ENCODE measurements around the gene PSD4. TPM values are rescaled to one million over a fixed set of nuclear protein-coding genes. Genes with fewer than 3 reads are reported as not detected.

Gene PSD4
- total RNA-seq, 1 experiment from 2014 or later: 12.6 TPM

DNA sequence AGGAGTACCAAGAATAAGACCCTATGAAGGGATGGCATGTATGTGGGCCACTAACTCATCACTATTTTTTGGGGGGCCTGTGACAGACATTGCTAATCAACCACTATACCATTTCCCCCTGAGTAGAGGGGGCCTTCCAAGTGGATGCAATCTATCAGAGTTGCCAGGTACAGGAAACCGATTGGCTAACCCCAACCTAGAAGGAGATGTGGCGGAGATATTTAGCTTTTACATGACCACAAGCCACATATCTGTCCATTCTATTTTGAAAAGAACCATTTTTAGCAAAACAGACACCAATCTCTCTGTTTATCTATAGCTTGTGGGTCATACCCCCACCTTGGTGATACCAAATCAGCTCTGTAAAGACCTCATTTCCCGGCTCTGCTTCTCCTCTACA lies 53.9 kb downstream of the PSD4 start:
- ChIA-PET CTCF (no interaction called here), RAD21 (ENCODE audit: low non-redundant PET in 1 of 2, low total read pairs in 2 of 2, uncharacterized antibody in 2 of 2, unreplicated experiment in 2 of 2) (no interaction called here), POLR2A (no interaction called here)
- Histone ChIP-seq H3K27me3 (ENCODE audit: insufficient read depth, low read length) (no peaks in the 10 kb centered on the region), H3K4me3 (replicated peaks in 1 of 2; ENCODE audit: low read depth in 1 of 2, low read length in 2 of 2) (no peak overlapping the region), H3K4me1 (ENCODE audit: control insufficient read depth in 1 of 2, insufficient read depth in 2 of 2, low read length in 2 of 2) (no peaks in the 10 kb centered on the region; a peak in 1 of 4 replicates), H3K36me3 (ENCODE audit: control insufficient read depth in 1 of 2, insufficient read depth in 2 of 2, low read length in 2 of 2) (no peaks in the 10 kb centered on the region), H3K4me2 (ENCODE audit: low read length) (no peak overlapping the region), H3K9me2 (ENCODE audit: insufficient read depth) (peaks cover 4% of the 10 kb centered on the region; the same call in 1 of the 2 replicates), H3K9me3 (ENCODE audit: control insufficient read depth in 1 of 2, insufficient read depth in 1 of 2, low read depth in 1 of 2, low read length in 2 of 2) (no peaks in the 10 kb centered on the region), H3K9ac (ENCODE audit: low read length) (no peak overlapping the region), H2AFZ (ENCODE audit: low read depth, low read length, poor library complexity, severe bottlenecking) (no peak overlapping the region), H3K79me2 (ENCODE audit: insufficient read depth, low read length) (no peaks in the 10 kb centered on the region), H4K20me1 (ENCODE audit: insufficient read depth) (no peaks in the 10 kb centered on the region), H3K27ac (ENCODE audit: low read depth, low read length) (no peak overlapping the region)
- DNase-seq (ENCODE audit: low read depth, low spot score) (no peak), ATAC-seq (no peak)
- intact Hi-C loops (cut with micrococcal nuclease): no loop called here
- no TSS peak for BruUV-seq (replicated peaks)
- TF ChIP-seq, protein P1, sequence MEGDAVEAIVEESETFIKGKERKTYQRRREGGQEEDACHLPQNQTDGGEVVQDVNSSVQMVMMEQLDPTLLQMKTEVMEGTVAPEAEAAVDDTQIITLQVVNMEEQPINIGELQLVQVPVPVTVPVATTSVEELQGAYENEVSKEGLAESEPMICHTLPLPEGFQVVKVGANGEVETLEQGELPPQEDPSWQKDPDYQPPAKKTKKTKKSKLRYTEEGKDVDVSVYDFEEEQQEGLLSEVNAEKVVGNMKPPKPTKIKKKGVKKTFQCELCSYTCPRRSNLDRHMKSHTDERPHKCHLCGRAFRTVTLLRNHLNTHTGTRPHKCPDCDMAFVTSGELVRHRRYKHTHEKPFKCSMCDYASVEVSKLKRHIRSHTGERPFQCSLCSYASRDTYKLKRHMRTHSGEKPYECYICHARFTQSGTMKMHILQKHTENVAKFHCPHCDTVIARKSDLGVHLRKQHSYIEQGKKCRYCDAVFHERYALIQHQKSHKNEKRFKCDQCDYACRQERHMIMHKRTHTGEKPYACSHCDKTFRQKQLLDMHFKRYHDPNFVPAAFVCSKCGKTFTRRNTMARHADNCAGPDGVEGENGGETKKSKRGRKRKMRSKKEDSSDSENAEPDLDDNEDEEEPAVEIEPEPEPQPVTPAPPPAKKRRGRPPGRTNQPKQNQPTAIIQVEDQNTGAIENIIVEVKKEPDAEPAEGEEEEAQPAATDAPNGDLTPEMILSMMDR (IDR thresholded peaks at IDR 0.05 in 2 of 3, conservative IDR thresholded peaks at IDR 0.05 in 1 of 3; ENCODE audit: borderline replicate concordance in 1 of 3, insufficient read depth in 1 of 3, low read depth in 2 of 3, low read length in 2 of 3): no peak
- no peak for TF ChIP-seq SRF (IDR thresholded peaks at IDR 0.05; ENCODE audit: low read depth)
- TF ChIP-seq ZFX (IDR thresholded peaks at IDR 0.05): no peak
- no peak for TF ChIP-seq TCF7L2 (IDR thresholded peaks at IDR 0.05; ENCODE audit: borderline replicate concordance, extremely low read depth, insufficient read depth, insufficient read length)
- no peak for TF ChIP-seq YY1 (IDR thresholded peaks at IDR 0.05; ENCODE audit: extremely low read depth, insufficient replicate concordance, low read depth, low read length)
- no peak for TF ChIP-seq SP1 (IDR thresholded peaks at IDR 0.05; ENCODE audit: low read depth)
- no peak for TF ChIP-seq SIN3A (IDR thresholded peaks at IDR 0.05; ENCODE audit: low read depth)
- no peak for TF ChIP-seq ELF1 (IDR thresholded peaks at IDR 0.05; ENCODE audit: borderline replicate concordance, low read depth)
- TF ChIP-seq, protein P2, sequence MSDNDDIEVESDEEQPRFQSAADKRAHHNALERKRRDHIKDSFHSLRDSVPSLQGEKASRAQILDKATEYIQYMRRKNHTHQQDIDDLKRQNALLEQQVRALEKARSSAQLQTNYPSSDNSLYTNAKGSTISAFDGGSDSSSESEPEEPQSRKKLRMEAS (IDR thresholded peaks at IDR 0.05): no peak
- TF ChIP-seq CBX3 (IDR thresholded peaks at IDR 0.05; ENCODE audit: low read depth): no peak
- no peak for TF ChIP-seq CEBPB (IDR thresholded peaks at IDR 0.05; ENCODE audit: low read depth)
- TF ChIP-seq POLR2A (IDR thresholded peaks at IDR 0.05; ENCODE audit: borderline replicate concordance, extremely low read depth, insufficient read depth, insufficient read length): no peak
- TF ChIP-seq EZH2 (IDR thresholded peaks at IDR 0.05): no peak
- TF ChIP-seq ZNF274 (IDR thresholded peaks at IDR 0.05; ENCODE audit: low read depth, low read length): no peak
- no peak for TF ChIP-seq EZH2phosphoT487 (IDR thresholded peaks at IDR 0.05; ENCODE audit: borderline replicate concordance)

Measured in HCT116 (cell line).